ENCODE results near the gene STK10. TPM values are rescaled to one million over a fixed set of nuclear protein-coding genes. Genes with fewer than 3 reads are reported as not detected.

Gene STK10
- total RNA-seq, 2 experiments from 2014 or later = 211 to 229 TPM

DNA sequence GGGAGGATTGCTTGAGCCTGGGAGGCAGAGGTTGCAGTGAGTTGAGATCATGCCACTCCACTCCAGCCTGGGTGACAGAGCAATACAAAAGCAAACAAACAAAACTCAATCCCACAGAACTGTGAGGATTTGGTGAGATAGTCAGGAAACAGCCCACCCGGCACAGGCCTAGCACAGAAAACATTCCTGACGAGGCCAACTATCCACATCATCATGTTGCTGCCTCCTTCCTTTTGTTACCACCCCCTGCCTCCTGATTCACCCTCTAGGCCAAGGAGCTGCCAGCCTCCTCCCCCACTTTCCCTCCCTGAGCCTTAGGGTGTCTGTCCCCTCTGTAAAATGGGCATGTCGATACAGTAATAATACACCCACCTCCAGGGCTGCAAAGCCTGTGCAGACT, 39.0 kb downstream of the STK10 start:
- H3K4me3 Mint-ChIP-seq = no peak overlapping the region
- Histone ChIP-seq H3K36me3 (ENCODE audit: insufficient read depth, low read length) (peaks cover 87% of the 10 kb centered on the region), H3K4me3 (ENCODE audit: low read length) (no peak overlapping the region), H3K27me3 (ENCODE audit: control insufficient read depth in 1 of 2, insufficient read depth in 2 of 2, low read length in 2 of 2) (no peaks in the 10 kb centered on the region), H3K4me1 (ENCODE audit: insufficient read depth, low read length) (peaks cover 97% of the 10 kb centered on the region), H3K9me3 (ENCODE audit: control insufficient read depth in 1 of 2, insufficient read depth in 1 of 2, low read length in 2 of 2) (no peaks in the 10 kb centered on the region), H3K27ac (ENCODE audit: low read depth in 1 of 2, low read length in 2 of 2) (peak overlapping the region in 1 of 2 donors; percentile 1)
- DNase-seq (no peak), ATAC-seq (ENCODE audit: poor library complexity) (no peak)
- H3K36me3 Mint-ChIP-seq (ENCODE audit: low read depth) = peaks cover 90% of the 10 kb centered on the region
- peak overlapping the region; percentile 87 for H3K27ac Mint-ChIP-seq
- intact Hi-C loops (cut with DNase I, micrococcal nuclease) = no loop called here
- TF ChIP-seq, protein P1, sequence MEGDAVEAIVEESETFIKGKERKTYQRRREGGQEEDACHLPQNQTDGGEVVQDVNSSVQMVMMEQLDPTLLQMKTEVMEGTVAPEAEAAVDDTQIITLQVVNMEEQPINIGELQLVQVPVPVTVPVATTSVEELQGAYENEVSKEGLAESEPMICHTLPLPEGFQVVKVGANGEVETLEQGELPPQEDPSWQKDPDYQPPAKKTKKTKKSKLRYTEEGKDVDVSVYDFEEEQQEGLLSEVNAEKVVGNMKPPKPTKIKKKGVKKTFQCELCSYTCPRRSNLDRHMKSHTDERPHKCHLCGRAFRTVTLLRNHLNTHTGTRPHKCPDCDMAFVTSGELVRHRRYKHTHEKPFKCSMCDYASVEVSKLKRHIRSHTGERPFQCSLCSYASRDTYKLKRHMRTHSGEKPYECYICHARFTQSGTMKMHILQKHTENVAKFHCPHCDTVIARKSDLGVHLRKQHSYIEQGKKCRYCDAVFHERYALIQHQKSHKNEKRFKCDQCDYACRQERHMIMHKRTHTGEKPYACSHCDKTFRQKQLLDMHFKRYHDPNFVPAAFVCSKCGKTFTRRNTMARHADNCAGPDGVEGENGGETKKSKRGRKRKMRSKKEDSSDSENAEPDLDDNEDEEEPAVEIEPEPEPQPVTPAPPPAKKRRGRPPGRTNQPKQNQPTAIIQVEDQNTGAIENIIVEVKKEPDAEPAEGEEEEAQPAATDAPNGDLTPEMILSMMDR (IDR thresholded peaks at IDR 0.05) = no peak
- no peaks in the 10 kb centered on the region for H3K9me3 Mint-ChIP-seq
- CTCF ChIA-PET = no interaction called here
- no peaks in the 10 kb centered on the region for H3K27me3 Mint-ChIP-seq
- peaks cover 91% of the 10 kb centered on the region for H3K4me1 Mint-ChIP-seq (ENCODE audit: low read depth)
- POLR2A ChIA-PET = no interaction called here

- no peak overlapping the region for H3K4me3 Mint-ChIP-seq
Observed at GRCh38 chr5:172148381-172148780, 39.6 kb downstream of the STK10 start.

DNA sequence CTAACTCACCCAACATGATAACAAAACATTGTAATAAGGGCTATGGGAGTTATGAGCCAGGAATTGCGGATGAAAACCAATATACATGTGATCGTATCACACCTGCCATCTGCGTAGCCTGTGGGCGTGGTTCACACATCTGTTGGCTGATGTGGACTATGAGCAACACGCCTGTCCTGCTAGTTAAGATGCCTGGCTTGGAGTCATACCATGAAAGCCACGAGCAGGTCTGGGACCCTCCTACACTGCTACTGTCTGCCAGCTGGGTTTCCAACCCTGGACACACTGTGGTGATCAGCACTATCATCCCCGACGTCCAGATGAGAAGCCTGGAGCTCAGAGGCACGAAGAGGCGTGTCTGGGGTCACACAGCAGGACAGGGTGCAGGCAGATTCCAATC, 40.2 kb downstream of the STK10 start:
- Histone ChIP-seq H3K4me1 (ENCODE audit: insufficient read depth, low read length) (peaks cover 96% of the 10 kb centered on the region), H3K36me3 (ENCODE audit: insufficient read depth, low read length) (peaks cover 82% of the 10 kb centered on the region), H3K9me3 (ENCODE audit: control insufficient read depth in 1 of 2, insufficient read depth in 1 of 2, low read length in 2 of 2) (no peaks in the 10 kb centered on the region), H3K27ac (ENCODE audit: low read depth in 1 of 2, low read length in 2 of 2) (peak overlapping the region in 1 of 2 donors; percentile 33), H3K4me3 (ENCODE audit: low read length) (no peak overlapping the region), H3K27me3 (ENCODE audit: control insufficient read depth in 1 of 2, insufficient read depth in 2 of 2, low read length in 2 of 2) (no peaks in the 10 kb centered on the region)
- DNase-seq (peak in 1 of 14 experiments; percentile 35), ATAC-seq (ENCODE audit: poor library complexity) (no peak)
- intact Hi-C loops (cut with DNase I, micrococcal nuclease) = no loop called here
- ChIA-PET POLR2A (no interaction called here), CTCF (no interaction called here)
- Mint-ChIP-seq H3K4me3 (no peak overlapping the region), H3K27ac (peak overlapping the region; percentile 87), H3K36me3 (ENCODE audit: low read depth) (peaks cover 88% of the 10 kb centered on the region), H3K4me1 (ENCODE audit: low read depth) (peaks cover 91% of the 10 kb centered on the region), H3K9me3 (no peaks in the 10 kb centered on the region), H3K27me3 (no peaks in the 10 kb centered on the region)
- TF ChIP-seq, protein P1 (IDR thresholded peaks at IDR 0.05) = no peak

More at GRCh38 chr5:172148381-172148780, 39.6 kb downstream of the STK10 start:
- Mint-ChIP-seq H3K27ac (peak overlapping the region; percentile 87), H3K9me3 (no peaks in the 10 kb centered on the region), H3K27me3 (no peaks in the 10 kb centered on the region), H3K36me3 (ENCODE audit: low read depth) (peaks cover 88% of the 10 kb centered on the region), H3K4me1 (ENCODE audit: low read depth) (peaks cover 91% of the 10 kb centered on the region)
- DNase-seq (no peak), ATAC-seq (ENCODE audit: poor library complexity) (no peak)
- peaks cover 96% of the 10 kb centered on the region for H3K4me1 ChIP-seq (ENCODE audit: insufficient read depth, low read length)
- H3K27me3 ChIP-seq (ENCODE audit: control insufficient read depth in 1 of 2, insufficient read depth in 2 of 2, low read length in 2 of 2) = no peaks in the 10 kb centered on the region
- peaks cover 82% of the 10 kb centered on the region for H3K36me3 ChIP-seq (ENCODE audit: insufficient read depth, low read length)
- CTCF ChIA-PET = no interaction called here
- H3K4me3 ChIP-seq (ENCODE audit: low read length) = no peak overlapping the region
- no peaks in the 10 kb centered on the region for H3K9me3 ChIP-seq (ENCODE audit: control insufficient read depth in 1 of 2, insufficient read depth in 1 of 2, low read length in 2 of 2)
- intact Hi-C loops (cut with DNase I, micrococcal nuclease) = no loop called here
- TF ChIP-seq, protein P1 (IDR thresholded peaks at IDR 0.05) = no peak
- H3K27ac ChIP-seq (ENCODE audit: low read depth in 1 of 2, low read length in 2 of 2) = peak overlapping the region in 1 of 2 donors; percentile 33
- POLR2A ChIA-PET = no interaction called here
